ENCODE data around the gene ZNF740.

- TF ChIP-seq EZH2phosphoT487 (IDR thresholded peaks at IDR 0.05; ENCODE audit: borderline replicate concordance) (no peak), CTCF (conservative IDR thresholded peaks at IDR 0.05; ENCODE audit: low read length) (no peak)
Measured at GRCh38 chr12:53193040-53193439, 12.5 kb downstream of the ZNF740 start.
